Erythroblast (primary cell): ENCODE measurements around the gene DOCK3.

ENCODE experiments used
- GATA1 ChIP-seq: IDR thresholded peaks from 2 replicates; pipeline ENCODE4 v1.6.1; 2011; ENCODE audit warnings: low read depth, mild to moderate bottlenecking, control low read depth, low read length, moderate library complexity
- POLR2A ChIP-seq: IDR thresholded peaks from 2 replicates; pipeline ENCODE4 v1.6.1; 2011; ENCODE audit warnings: mild to moderate bottlenecking, low read length

DNA sequence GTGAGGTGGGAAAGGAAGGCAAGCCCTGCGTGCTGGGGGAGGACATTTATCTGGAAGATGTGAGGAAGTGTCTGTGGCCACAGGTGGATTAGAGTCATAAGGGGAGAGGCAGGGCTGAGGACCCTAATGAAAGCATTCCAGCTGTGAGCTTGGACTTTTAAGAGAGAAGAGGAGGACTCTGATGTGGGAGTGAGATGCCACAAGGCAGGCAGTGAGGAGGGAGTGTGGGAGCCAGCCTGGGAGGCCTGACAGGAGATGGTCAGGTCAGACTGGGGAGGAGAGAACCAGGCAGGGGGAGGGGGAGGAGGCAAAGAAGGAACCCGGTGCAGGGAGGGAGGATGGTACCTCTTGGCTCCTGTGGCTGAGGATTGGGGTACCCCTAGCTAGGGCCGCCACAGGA lies 36.8 kb upstream of the DOCK3 start:
- no peak for TF ChIP-seq POLR2A
- TF ChIP-seq GATA1, result no peak
